ENCODE measurements around the gene DCLRE1B. TPM values are rescaled to one million over a fixed set of nuclear protein-coding genes. Genes with fewer than 3 reads are reported as not detected.

Gene DCLRE1B
- total and polyA plus RNA-seq, 2 donors, result 5.0 to 5.1 TPM

- WGBS, result 99% methylated on average over 1 of the region's 1 CpG
- peaks cover 7% of the 10 kb centered on the region for H3K36me3 ChIP-seq (ENCODE audit: insufficient read depth)
- DNase-seq (ENCODE audit: extremely low spot score), result no peak
Measured at GRCh38 chr1:113958691-113959090, 53.6 kb downstream of the DCLRE1B start.

GRCh38 chr1:113963281-113963906, 58.3 kb downstream of the DCLRE1B start:
- H3K4me1 ChIP-seq (ENCODE audit: insufficient read depth), result no peaks in the 10 kb centered on the region
- WGBS, result 90% methylated on average over 12 of the region's 12 CpGs
- no peak overlapping the region for H3K4me3 ChIP-seq (ENCODE audit: low read depth, low read length)
- no peak for DNase-seq (ENCODE audit: extremely low spot score)
- H3K27ac ChIP-seq (ENCODE audit: low read depth), result no peak overlapping the region
- H3K36me3 ChIP-seq (ENCODE audit: insufficient read depth), result peaks cover 9% of the 10 kb centered on the region

More at GRCh38 chr1:113958691-113959090, 53.6 kb downstream of the DCLRE1B start:
- Histone ChIP-seq H3K27ac (ENCODE audit: low read depth) (no peak overlapping the region), H3K4me3 (ENCODE audit: low read depth, low read length) (no peak overlapping the region), H3K4me1 (ENCODE audit: insufficient read depth) (no peaks in the 10 kb centered on the region)

Other genes with a start within 250 kb of the DCLRE1B start
- gene PHTF1, start 145.8 kb upstream of the DCLRE1B start, total RNA-seq, result 27.2 TPM
- 8.3 TPM for gene PHTF1, start 145.8 kb upstream of the DCLRE1B start, polyA plus RNA-seq
- 34.2 TPM for gene RSBN1, start 92.8 kb upstream of the DCLRE1B start, total RNA-seq
- gene RSBN1, start 92.8 kb upstream of the DCLRE1B start, polyA plus RNA-seq, result 9.6 TPM
- 2.3 TPM for gene PTPN22, start 33.6 kb upstream of the DCLRE1B start, total RNA-seq
- 1.2 TPM for gene PTPN22, start 33.6 kb upstream of the DCLRE1B start, polyA plus RNA-seq
- 0.90 TPM for gene BCL2L15, start 17.7 kb upstream of the DCLRE1B start, total RNA-seq
- gene BCL2L15, start 17.7 kb upstream of the DCLRE1B start, polyA plus RNA-seq, result 0.25 TPM
- 35.3 TPM for gene AP4B1, start 527 bp upstream of the DCLRE1B start, total RNA-seq
- 9.2 TPM for gene AP4B1, start 527 bp upstream of the DCLRE1B start, polyA plus RNA-seq
- gene HIPK1, start 24.0 kb downstream of the DCLRE1B start, total RNA-seq, result 41.7 TPM
- gene HIPK1, start 24.0 kb downstream of the DCLRE1B start, polyA plus RNA-seq, result 23.5 TPM
- 206 TPM for gene OLFML3, start 74.1 kb downstream of the DCLRE1B start, total RNA-seq
- gene OLFML3, start 74.1 kb downstream of the DCLRE1B start, polyA plus RNA-seq, result 144 TPM
- 0.37 TPM for gene SYT6, start 248.5 kb downstream of the DCLRE1B start, total RNA-seq
- gene SYT6, start 248.5 kb downstream of the DCLRE1B start, polyA plus RNA-seq, result 0.14 TPM

All from urinary bladder (tissue), 4 donors.